GM13977 (cell line): ENCODE measurements around the gene CNTFR.

Experiments used
- DNase-seq: peaks from one replicate; pipeline ENCODE4 v3.0.0; 2012; ENCODE audit warnings: low spot score
- in situ Hi-C: fragments of 300-500 bp; cut with MboI; formaldehyde crosslinking; loops from one replicate; pipeline ENCODE4 v1.12.0; 2022; ENCODE audit warnings: low sequenced_read_pairs, low pct_unique_long_range_greater_than_20kb, mixed read lengths, inconsistent platforms; ENCODE audit not compliant: unreplicated experiment
- TF ChIP-seq, protein P1 (sequence below): IDR thresholded peaks from 2 replicates; pipeline ENCODE4 v1.5.1; 2012; ENCODE audit warnings: mild to moderate bottlenecking, control low read depth; ENCODE audit not compliant: insufficient read depth; ENCODE audit errors: extremely low read depth, missing control alignments

CNTFR gene

DNA sequence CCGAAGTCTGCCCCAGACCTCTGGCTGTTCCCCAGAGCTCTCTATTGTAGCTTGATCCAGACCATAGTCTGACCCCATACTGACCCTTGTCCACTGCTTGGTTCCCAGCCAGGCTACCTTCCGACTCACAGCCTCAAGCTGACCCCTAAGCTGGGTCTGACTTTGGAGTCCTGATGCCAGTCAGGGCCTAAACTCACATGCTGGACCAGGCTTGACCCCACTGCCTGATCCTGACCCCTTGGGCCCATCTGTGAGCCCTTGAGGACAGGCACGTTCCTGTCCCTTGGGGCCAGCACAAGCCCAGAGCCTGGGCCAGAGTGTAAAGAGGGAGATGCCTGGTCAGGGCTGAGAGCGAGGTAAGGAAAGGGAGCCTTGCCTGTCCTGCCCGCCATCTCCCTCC lies 34.0 kb downstream of the CNTFR start:
- TF ChIP-seq, protein P1, sequence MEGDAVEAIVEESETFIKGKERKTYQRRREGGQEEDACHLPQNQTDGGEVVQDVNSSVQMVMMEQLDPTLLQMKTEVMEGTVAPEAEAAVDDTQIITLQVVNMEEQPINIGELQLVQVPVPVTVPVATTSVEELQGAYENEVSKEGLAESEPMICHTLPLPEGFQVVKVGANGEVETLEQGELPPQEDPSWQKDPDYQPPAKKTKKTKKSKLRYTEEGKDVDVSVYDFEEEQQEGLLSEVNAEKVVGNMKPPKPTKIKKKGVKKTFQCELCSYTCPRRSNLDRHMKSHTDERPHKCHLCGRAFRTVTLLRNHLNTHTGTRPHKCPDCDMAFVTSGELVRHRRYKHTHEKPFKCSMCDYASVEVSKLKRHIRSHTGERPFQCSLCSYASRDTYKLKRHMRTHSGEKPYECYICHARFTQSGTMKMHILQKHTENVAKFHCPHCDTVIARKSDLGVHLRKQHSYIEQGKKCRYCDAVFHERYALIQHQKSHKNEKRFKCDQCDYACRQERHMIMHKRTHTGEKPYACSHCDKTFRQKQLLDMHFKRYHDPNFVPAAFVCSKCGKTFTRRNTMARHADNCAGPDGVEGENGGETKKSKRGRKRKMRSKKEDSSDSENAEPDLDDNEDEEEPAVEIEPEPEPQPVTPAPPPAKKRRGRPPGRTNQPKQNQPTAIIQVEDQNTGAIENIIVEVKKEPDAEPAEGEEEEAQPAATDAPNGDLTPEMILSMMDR, result no peak
- in situ Hi-C loops, result no loop called here

DNA sequence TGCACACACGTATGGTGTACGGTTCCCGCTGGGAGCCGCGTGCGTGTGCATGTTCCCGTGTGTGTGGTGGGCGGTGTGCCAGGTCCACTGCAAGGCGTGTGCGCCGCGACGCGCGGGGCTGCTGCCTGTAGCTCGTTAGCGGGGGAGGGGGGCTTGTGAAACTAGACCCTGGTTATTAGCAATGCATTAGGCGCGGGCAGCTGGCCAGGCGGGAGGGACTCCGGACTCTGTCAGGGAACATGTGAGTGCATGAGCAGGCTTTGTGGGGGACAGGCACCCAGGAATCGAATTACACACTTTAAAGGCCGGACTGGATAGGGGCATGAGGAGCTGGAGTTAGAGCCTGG lies 34.5 kb downstream of the CNTFR start:
- no peak for DNase-seq
- TF ChIP-seq, protein P1, result no peak

More for the DNA sequence above, 34.0 kb downstream of the CNTFR start:
- no peak for DNase-seq

DNA sequence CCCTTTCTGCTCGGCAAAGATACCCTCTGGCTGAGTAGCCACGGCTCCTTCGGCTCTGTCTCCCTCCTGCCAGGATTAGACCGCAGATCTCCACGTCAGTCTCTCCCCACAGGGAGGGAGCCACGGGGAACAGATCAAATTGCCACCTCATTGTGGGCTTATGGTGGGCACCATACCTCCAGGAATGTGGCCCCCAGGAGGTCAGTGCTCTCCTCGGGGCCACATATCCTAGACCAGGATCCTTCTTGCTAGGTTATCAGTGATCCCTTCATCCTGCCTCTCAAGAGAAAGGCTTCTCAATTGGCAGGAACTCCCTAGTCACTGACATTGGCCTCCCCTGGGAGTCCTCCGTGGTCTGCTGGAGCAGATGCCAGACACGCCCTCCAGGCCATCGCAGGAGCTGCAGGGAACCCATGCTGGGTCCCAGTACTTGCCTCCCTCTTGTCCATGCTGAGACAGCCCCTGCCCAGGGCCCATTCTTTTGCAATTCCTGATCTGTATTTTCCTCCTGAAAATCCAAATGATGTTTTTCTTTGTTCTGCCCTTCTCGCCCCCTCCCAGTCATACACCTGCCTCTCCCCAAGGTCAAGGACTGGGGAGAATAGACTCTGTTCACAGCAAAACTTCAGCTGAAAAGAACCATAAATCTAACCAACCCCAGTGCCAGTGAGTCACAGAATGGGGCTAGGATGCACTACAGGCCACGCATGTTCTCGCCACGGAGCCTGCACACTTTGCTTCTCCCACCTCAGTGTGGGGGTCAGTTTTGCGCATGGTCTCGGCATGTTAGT lies 35.1 kb downstream of the CNTFR start:
- TF ChIP-seq, protein P1, result no peak
- no peak for DNase-seq
- in situ Hi-C loops, result no loop called here

More for the DNA sequence above, 34.5 kb downstream of the CNTFR start:
- in situ Hi-C loops, result no loop called here

DNA sequence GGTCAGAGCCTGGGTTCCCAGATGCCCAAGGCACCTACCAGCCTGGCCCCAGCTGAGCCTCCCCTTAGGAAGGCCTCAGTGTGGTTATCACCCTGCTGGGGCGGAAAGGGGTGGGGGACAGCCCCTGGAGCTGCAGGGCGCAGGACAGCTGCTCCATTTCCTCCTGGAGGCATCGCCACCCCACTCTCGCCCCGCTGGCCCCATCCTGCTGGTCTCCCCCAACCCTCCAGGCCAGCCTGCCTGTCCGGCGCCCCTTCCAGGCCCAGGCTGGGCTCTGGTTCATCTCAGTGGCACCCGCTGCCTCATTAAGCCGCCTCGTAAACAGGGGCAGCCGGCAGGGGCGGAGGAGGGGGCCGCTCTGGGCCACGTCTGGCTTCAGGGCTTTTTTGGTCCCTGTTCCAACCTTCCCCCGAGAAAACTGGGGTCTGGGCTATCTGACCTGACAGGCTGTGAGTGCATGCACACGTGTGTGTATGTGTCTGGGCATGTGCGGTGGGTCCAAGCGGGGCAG lies 36.0 kb downstream of the CNTFR start:
- DNase-seq, result no peak
- in situ Hi-C loops, result no loop called here
- TF ChIP-seq, protein P1, result no peak

DNA sequence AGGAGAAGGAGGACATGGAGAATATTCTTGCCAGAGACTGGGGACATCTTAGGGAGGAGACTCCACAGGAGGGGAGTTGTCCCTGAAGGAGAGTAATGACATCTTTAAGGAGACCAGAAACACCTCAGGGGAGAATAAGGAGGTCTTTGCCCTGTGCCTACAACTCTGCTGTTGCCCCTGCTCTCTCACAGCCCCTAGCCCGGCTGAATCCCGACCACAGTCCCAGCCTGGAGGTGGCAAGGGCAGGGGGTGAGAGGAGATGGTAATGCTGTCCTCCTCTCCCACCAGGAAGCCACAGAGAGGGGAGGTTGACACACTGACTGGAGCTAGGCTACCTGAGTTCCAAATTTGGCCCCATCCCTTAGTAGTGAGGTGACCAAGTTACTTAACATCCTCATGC lies 36.5 kb downstream of the CNTFR start:
- in situ Hi-C loops, result no loop called here
- no peak for DNase-seq
- TF ChIP-seq, protein P1, result no peak

DNA sequence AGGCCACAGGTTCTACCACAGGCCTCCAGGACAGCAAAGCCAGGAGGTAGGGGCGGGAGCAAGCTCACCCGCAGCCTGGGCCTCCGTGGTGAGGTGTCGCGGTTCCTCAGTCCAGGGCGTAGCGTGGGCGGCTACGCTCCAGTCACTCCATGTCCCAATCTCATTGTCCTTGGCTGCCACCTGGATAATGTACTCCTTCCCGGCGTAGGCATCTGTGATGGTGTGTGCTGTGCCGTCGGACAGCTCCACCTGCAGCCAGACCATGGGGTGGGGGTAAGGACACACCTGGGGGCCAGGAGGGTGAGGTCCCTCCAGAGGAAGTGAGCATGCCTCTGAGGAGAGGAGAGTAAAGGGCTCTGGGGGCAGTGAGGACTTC lies 36.9 kb downstream of the CNTFR start:
- TF ChIP-seq, protein P1, result no peak
- in situ Hi-C loops, result no loop called here
- no peak for DNase-seq
